CD4-positive, alpha-beta T cell treated with Interferon alpha-2 for 1 hour (primary cell): ENCODE data around the gene WIPF3.
"Not testable (repeated sequence)": the region's sequence is repeated elsewhere in the genome, so short reads cannot be mapped to it uniquely, and the experiment has no call there.

ENCODE experiments used
- DNase-seq, 2 donors: peaks; one replicate each; pipeline ENCODE4 v3.0.0-alpha.2; 2020 to 2022

WIPF3 gene

DNA sequence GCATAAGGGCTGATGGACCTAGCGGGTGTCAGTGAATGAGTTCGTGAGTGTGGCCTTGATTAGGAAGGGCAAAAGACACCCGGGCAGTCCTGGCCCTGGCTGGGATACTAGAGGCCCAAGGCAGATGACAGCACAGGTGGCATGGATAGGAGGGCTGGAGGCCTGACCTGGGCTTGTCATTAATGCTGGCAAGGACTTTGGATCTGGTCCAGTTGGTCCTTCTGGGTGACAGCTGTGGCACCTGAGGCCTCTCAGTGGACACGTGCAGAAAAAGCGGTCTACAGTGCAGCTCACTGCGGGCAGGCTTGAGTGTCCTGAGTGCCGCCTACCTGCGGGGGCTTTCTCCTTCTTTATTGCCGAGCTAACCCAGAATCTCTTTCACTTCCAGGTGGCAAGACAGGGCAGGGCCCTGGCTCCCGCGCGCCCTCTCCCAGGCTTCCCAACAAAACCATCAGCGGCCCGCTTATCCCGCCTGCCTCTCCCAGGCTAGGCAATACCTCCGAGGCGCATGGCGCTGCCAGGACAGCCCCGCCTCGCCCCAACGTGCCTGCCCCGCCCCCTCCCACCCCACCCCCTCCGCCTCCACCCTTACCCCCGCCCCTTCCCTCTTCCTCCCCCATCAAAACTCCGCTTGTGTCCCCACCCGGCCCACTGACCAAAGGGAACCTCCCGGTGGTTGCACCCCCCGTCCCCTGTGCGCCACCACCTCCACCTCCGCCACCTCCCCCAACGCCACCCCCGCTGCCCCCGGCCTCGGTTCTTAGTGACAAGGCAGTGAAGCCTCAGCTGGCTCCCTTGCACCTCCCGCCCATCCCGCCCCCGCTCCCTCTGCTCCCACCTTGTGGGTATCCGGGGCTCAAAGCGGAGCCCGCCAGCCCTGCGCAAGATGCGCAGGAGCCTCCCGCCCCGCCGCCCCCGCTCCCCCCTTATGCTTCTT, 77.4 kb downstream of the WIPF3 start:
- no peak for DNase-seq

DNA sequence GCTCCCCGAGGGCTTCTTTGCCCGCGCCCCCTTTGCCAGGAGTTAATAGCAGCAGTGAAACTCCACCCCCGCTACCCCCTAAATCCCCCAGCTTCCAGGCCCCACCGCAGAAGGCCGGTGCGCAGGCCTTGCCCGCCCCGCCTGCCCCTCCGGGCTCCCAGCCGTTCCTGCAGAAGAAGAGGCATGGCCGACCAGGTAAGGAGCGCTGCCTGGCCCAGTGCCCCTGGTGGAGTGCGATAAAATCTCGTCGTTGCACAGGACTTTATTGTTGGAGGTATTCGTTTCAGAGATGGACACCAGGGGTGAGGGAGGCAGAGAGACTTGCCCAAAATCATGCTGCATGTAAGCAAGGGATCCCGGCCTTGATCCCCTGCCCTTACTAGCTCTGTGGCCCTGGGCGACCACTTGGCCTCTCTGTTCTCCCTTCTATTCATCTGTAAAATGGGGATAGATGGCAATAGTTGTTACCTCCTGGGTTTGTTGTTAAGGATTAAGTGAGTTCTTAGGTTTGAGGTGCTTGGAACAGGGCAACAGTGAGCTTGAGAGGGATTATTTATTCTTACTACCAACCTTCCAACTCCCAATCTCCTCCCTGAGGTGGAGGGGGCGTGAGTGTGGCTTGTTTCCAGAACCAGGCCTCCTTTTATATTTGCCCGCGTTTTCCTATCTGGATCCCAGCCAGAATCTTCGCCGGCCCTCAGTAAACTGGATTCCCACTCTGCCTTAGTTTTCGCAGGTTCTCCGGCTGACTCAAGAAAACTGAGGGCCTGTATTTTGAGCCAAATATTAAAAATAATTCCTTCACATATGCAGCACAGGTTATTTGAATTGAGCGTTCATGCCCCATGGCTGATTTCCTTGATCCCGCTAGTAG, 78.3 kb downstream of the WIPF3 start:
- no peak for DNase-seq

DNA sequence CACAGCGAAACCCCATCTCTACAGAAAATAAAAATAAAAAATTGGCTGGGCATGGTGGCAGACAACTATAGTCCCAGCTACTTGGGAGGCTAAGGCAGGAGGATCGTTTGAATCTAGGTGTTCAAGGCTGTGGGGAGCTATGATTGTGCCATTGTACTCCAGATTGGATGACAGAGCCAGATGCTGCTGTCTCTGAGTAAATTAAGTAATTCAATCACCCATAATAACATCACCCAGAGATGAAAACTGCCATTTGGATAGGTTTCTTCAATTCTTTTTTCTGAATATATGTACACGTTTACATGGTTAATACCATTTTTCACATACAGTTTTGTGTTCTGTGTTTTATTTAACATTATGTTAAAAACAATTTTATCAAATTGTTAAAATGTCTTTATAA, 79.3 kb downstream of the WIPF3 start:
- DNase-seq, result no peak

GRCh38 chr7:29886827-29887226, 80.5 kb downstream of the WIPF3 start:
- DNase-seq, result no peak

DNA sequence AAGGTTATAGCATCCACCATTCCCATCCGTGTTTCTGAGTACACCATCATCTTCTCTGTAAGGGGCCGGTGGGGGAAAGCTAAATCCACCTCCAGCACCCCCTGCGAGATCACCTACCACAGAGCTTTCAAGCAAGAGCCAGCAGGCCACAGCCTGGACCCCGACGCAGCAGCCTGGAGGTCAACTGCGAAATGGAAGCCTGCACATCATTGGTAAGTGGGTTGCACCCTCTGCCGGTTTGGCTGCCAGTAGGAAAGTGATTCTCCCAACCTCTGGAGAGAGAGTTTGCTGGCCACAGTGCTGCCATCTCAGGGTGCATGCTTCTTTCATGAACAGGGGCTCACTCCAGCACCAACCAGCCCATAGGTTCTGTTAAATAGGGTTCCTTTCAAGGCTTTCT, 81.7 kb downstream of the WIPF3 start:
- DNase-seq, result no peak

GRCh38 chr7:29889288-29889687, 83.0 kb downstream of the WIPF3 start:
- no peak for DNase-seq

GRCh38 chr7:29890251-29890650, 83.9 kb downstream of the WIPF3 start:
- DNase-seq, result no peak

DNA sequence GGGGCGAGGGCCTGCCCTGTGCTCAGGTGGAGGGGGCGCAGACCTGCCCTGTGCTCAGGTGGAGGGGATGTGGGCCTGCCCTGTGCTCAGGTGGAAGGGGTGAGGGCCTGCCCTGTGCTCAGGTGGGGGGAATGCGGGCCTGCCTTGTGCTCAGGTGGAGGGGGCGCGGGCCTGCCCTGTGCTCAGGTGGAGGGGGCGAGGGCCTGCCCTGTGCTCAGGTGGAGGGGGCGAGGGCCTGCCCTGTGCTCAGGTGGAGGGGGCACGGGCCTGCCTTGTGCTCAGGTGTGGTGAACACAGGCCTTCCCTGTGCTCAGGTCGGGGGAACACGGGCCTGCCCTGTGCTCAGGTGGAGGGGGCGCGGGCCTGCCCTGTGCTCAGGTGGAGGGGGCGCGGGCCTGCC, 84.5 kb downstream of the WIPF3 start:
- not testable (repeated sequence) for DNase-seq

DNA sequence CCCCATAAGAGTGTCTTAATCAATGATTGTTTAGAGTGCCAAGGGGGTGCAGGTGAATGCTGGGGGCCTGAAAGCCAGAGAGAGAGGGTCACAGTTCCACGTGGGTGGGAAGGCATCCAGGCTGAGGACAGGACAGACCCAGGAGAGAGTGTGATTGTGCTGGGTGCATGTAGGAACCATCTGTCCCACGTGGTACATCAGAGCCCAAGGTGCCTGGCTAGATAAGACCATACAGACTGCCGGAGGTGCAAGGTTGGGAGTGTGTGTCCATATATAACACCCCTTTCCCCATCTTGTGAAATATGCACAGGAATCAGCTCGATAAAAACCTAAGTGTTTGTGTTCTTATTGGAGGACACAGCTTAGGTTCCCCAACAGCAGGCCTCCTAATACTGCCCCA, 85.5 kb downstream of the WIPF3 start:
- DNase-seq, result no peak

- no peak for DNase-seq
Observed at GRCh38 chr7:29892231-29892630, 85.9 kb downstream of the WIPF3 start.

GRCh38 chr7:29893351-29893965, 87.2 kb downstream of the WIPF3 start:
- DNase-seq, result no peak

GRCh38 chr7:29894256-29894655, 87.9 kb downstream of the WIPF3 start:
- DNase-seq, result no peak

DNA sequence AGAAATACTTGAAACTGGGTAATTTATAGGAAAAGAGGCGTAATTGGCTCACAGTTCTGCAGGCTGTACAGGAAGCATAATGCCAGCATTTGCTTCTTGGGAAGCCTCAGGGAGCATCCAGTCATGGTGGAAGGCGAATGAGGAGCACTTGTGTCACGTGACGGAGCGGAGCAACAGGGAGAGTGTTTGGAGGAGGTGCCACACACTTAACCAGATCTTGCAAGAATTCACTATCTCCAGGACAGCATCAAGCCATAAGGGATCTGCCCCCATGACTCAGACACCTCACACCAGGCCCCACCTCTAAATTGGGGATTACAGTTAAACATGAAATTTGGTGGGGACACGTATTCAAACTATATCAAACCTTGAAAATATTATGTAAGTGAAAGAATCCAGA, 89.3 kb downstream of the WIPF3 start:
- DNase-seq, result no peak

DNA sequence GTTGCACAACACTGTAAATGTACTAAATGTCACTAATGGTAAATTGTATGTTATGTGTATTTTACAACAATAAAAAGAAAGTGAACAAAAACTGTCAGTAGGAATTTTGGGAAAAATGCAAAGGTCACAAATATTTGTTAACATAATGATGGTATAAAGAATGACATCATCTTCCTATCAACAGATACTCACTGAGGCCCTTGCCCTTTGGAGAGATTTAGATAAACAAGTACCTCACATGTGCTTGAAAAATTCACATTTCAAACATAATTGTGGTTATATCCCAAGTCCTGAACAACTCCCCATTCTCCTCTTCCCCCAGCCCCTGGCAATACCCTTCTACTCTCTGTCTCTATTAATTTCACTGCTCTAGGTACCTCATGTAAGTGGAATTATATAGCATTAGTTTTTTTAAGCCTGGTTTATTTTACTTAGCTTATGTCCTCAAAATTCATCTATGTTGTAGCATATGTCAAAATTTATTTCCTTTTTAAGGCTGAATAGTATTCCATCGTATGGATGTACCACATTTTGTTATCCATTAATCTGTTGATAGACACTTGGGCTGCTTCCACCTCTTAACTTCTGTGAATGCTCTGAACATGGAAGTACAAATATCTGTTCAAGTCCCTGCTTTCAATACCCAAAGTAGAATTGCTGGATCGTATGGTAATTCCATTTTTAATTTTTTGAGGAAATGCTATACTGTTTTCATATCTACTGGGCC, 90.5 kb downstream of the WIPF3 start:
- no peak for DNase-seq

DNA sequence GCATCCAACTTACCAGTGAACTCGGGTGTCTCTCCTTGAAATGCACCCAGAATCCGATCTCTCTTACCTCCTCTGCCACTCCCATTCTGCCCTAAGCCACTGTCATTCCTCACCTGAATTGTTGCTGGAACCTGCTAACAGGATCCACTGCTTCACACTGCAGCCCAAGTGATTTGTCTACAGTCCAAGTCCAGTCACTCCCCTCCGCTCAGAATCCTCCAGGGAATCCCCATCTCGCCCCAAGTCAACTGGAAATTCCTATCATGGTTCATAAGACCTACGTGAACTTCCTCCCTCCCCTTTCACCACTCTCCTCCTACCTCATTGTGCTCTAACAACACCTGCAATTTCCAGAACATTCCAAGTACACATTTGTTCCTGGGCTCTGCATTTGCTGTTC, 92.0 kb downstream of the WIPF3 start:
- no peak for DNase-seq

DNA sequence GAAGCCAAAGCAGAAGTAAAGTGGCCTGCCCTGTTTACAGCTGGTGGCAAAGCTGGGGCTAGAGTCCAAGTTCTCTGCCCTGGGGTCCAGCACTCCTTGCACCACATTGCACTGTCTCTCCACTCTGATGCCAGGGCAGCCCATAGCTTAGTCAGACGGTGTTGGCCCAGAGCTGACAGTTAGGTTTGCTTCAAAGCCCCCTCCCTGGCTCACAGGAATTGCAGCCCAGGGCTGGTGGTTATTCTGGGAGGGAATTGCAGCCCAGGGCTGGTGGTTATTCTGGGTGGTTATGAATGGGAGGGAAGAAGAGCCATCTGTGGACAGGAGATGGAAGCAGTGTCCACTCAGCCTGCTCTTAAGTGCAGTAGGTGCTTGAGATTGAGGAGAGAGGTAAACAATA, 94.4 kb downstream of the WIPF3 start:
- DNase-seq, result no peak

DNA sequence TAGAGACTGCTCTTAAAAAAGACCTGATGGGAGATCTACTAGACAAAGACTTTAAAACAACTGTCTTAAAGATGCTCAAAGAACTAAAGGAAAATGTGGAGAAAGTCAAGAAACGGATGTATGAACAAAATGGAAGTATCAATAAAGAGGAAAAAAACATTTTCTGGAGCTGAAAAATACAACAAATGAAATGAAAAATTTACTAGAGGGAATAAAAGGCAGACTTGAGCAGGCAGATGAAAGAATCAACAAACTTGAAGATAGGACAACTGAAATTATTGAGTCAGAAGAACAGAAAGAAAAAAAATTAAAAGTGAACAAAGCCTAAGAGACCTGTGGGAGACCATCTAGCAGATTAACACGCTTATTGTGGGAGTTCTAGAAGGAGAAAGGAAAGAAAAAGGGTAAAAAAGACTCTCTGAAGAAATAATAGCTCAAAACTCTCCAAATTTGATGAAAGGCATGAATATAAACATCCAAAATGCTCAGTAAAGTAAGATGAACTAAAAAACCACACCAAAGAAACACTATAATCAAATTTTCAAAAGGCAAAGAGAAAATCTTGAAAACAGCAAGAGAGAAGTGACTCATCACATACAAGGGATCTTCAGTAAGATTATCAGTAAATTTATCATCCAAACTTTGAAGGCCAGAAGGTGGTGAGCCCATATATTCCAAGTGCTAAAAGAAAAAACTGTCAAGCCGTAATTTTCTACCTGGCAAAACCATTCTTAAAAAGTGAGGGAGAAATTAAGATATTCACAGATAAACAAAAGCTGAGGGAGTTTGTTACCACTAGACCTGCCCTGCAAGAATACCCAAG, 100.1 kb downstream of the WIPF3 start:
- no peak for DNase-seq

- no peak for DNase-seq
Observed at GRCh38 chr7:29914180-29914579, 107.9 kb downstream of the WIPF3 start.

- DNase-seq, result no peak
Observed at GRCh38 chr7:29915481-29916215, 109.3 kb downstream of the WIPF3 start.

- DNase-seq, result no peak
Observed at GRCh38 chr7:29917641-29918040, 111.3 kb downstream of the WIPF3 start.

GRCh38 chr7:29918850-29919249, 112.5 kb downstream of the WIPF3 start:
- DNase-seq, result no peak
